GM19324 (cell line): Measurements from ENCODE around the gene KLF15.

Source experiments
- ATAC-seq: cut with Tn5 transposase; IDR thresholded peaks from one replicate; pipeline ENCODE4 v1.9.1; 2021; ENCODE audit warnings: mild to moderate bottlenecking, moderate library complexity; ENCODE audit not compliant: unreplicated experiment, low FRiP score

Gene KLF15

GRCh38 chr3:126364130-126364695, 7.0 kb upstream of the KLF15 start:
- no peak for ATAC-seq

DNA sequence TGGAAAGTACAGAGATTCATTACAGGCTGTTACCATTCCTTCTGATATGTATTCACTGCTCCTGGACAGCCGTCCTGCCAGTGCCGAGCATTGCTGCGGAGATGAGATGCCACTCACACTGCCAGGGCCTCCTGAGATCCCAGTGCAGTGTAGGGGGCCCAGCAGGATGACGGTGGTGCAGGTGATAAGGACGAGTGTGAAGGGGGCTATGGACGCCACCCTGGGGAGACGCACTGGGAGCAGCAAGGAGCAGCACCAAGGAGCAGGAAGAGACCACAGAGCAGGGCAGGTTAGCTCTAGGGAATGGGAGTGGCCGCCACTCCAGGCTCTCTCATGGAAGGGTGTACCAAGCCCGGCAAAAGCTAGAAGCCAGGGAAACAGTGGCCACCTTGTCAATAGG, 4.0 kb upstream of the KLF15 start:
- no peak for ATAC-seq

GRCh38 chr3:126360714-126361060, 3.5 kb upstream of the KLF15 start:
- no peak for ATAC-seq

- no peak for ATAC-seq
These were observed 3.0 kb upstream of the KLF15 start for GRCh38 chr3:126360046-126360713.

GRCh38 chr3:126358816-126359181, 1.6 kb upstream of the KLF15 start:
- no peak for ATAC-seq

GRCh38 chr3:126358038-126358815, 1.0 kb upstream of the KLF15 start:
- ATAC-seq: no peak

DNA sequence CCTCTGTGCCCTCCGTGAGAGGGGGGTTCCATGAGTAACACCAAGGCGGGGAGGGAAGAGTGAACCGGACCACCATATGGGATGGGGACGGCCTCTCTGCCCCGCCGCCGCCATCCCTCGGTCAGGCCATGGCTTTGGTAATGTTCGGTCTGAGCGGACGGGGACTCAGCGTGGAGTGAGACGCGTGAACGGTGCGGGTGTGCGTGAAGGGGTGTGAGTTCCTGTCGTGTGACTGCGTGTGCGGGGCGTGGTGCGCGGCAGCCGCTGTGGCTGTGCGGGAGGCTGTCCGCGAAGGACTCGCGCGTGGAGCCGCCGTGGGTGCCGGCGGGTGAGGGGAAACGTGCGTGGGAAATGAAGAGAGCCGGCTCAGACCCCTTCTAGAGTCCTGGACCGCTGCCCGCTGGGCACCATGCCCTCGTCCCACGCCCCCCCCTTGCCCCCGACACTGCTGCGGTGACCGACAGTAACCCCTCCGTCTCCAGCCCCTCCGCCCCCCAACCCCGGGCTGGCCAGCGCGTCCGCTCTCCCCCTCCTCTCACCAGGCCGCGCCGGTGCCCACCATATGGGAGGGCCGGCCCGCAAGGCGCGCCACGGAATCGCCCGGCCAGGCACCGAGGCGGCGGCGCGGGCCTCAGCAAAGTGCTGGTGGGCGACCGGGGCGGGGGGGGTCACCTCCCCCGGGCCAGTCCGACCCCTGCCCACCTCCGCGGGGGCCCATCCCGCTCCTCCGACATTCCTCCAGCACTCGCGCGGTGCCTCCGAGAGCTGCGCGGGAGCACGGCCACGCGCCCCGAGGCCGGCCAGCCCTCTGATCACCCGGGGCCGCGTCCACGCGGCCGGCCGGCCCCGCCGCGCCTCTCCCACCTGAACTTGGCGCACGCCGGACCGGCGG, 589 bp downstream of the KLF15 start:
- no peak for ATAC-seq

GRCh38 chr3:126355777-126356372, 1.3 kb downstream of the KLF15 start:
- no peak for ATAC-seq

DNA sequence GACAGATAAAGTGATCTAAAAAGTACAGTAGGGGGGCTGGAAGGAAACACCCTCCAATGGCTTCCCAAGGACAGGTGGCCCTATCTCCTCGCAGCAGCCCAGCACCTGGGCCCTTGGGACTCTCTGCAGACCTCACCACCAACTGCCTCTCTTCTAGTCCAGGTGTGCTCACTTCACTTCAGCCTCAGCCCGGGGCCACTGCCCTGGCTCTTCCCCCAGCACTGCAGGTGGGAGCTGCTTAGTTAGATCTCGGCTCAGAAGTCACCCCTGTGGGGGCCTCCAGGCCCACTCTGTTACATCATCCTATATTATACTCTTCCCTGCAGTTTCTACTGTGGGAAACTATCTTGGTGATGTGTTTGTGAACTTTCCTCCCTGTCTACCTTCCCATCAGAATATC, 2.0 kb downstream of the KLF15 start:
- ATAC-seq: no peak

DNA sequence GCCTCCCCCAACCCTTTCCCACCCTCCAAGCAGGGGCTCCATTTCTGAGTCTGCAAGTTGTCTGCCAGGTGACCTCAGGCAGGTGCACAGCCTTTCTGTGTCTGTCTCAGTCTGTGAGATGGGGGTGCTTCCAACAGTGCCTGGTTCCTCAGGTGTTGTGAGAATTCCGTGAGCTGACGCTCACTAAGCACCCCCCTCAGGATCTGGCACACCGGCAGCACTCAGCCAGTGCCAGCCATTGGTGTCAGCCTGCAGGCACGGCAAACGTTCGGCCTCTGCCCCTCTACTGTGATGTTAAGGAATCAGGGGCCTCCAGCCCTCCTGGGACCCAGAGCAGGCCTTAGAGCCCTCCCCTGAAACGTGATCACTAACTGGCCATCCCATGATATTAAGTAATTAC, 2.4 kb downstream of the KLF15 start:
- ATAC-seq: no peak

DNA sequence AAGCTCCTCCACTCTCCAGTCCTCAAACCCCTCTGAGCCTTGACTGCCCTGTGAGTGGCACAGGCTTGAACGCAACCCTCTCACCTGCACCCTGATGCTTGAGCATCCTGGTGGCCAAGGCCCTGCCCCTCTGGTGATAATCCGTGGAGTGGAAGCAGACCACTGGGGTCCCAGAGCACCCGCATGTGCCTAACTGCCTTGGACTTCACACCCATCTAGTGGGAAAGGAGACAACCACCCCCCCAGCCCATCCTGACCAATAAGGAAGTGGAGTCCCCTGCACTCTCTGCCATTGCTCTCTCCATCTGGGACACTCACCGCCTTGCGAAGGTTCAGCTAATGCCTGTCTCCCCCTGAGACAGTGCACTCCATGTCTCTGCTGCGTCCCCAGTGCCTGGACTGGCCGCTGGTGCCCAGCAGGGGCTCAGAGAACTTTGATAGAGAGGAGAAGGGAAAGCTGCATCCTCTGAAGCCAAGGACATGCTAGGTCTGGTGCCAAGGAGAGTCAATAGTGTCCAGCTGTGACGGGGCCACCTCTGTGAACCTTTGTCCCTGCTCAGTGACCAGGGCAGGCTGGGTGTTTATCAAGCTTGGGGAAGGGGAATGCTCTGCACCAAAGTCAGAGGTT, 3.4 kb downstream of the KLF15 start:
- ATAC-seq: no peak

- no peak for ATAC-seq
These were observed 4.4 kb downstream of the KLF15 start for GRCh38 chr3:126352476-126353454.

- ATAC-seq: no peak
These were observed 5.3 kb downstream of the KLF15 start for GRCh38 chr3:126351771-126352475.

DNA sequence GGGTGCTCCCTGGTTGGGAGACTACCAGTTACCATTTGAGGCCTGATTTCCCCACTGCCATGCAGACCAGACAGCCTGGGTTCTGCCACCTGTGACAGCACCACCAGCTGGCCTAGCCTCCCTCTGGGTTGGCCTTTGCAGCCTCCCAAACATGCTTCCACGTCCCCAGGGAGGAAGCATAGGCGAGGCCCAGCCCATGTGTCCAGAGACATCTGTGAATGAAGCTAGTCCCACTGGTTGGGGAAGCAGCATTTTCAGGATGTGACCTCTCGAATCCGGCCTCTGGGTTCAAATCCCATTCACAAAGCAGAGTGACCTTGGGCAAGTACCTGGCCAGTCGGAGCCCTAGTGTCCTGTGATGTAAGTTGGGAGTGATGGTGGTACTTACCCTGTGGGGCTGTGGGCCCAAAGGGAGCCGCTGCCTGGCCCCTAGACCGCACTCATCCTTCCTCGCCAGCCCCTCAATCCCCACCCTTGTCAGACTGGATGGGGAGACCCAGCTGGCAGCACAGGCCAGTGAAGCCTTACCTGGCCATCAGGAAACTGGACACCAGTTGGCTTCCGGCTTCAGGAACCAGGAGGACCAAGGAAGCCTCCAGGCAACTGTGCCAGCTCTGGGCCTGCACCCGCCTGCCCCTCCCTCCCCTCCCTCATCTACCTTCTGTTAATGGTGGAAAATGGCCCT, 6.0 kb downstream of the KLF15 start:
- ATAC-seq: no peak

- ATAC-seq: no peak
These were observed 6.6 kb downstream of the KLF15 start for GRCh38 chr3:126350502-126351085.

DNA sequence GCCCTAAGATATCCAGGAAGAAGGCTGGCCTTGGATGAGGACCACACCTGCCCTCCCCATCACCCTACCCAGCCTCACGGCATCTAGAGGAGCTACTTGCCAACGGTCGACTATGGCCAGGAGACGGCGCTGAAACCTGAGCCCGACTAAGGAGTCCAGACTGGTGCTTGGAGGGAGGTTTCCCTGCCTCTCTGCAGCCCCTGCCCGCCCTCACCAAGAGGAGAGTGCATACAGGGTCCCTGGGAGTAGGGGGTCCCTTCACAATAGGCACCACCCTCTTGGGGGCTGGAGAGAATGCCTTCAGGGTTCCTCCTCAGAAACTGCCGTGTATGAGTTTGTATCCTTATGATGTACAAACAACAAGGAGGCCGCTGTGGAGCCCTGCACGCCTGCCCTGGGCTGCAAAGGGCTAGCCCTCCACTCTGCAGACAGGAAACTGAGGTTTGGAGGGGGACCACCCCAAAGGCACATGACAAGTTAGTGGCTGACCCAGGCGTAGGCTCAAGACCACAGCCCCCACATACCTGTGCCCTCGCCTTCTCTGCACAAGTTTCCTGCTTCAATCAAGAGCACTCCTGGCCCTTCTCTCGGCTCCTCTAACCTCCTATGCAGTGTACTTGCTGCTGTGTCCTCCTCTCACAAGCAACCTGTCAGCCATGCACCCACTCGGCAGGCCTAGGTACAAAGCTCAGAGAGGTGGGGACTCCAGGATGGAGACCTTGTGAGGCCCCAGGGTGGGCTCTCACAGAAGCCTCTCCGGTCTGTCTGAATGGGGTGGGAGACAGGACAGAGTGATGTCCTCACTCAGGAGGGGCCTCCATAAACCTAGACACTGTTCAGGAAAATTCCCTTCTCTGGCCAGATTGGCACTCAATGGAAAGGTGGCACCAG, 7.4 kb downstream of the KLF15 start:
- no peak for ATAC-seq

DNA sequence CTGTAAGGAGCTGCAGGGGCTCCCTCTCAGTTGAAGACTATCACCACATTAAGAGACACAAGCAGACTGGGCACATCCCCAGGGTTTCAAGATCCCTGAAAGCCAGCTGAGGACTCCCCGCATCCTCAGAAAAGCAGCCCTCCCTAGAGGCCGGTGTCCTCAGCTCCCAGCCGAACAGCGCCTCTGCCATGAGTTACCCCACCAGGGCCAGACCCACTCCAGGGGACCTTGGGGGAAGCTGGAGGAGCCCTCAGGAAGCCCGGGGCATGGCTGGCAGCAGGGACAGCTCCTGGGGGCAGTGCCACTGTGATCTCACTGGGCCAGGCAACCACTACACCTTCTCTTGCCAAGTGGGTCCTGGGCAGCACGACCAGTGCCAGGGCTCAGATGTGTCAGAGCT, 8.1 kb downstream of the KLF15 start:
- ATAC-seq: no peak
